Measurements from ENCODE around the gene RALGDS. TPM values are rescaled to one million over a fixed set of nuclear protein-coding genes. Genes with fewer than 3 reads are reported as not detected.

RALGDS gene
- total RNA-seq, 1 experiment from 2014 or later = 36.1 TPM

DNA sequence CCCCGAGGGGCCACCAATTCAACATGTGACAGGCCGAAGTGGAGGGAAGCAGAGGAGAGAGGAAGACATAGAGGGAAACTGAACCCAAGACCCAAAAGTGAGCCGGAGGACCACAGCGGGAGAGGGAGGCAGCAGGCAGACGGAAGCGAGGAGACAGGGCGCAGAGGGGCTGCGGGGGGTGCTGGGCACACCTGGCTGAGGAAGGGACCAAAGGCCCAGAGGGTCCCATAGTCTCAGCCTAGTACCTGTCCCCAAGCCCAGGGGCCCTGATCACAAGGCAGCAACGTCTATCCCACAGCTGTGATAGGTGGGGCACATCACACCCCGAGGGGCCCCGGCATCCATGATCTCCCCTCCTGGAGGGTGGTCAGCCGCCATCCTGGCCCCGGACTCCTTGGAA is 7.1 kb upstream of the RALGDS start:
- no TSS peak for BruUV-seq (replicated peaks)

More for the DNA sequence above, 7.1 kb upstream of the RALGDS start:
- no peaks in the 10 kb centered on the region for H4K20me1 ChIP-seq (ENCODE audit: insufficient read depth)
- TF ChIP-seq SRF (IDR thresholded peaks at IDR 0.05; ENCODE audit: low read depth) (no peak), JUND (IDR thresholded peaks at IDR 0.05) (no peak), FOSL1 (IDR thresholded peaks at IDR 0.05; ENCODE audit: low read depth) (no peak), ELF1 (IDR thresholded peaks at IDR 0.05; ENCODE audit: borderline replicate concordance, low read depth) (no peak), CBX3 (IDR thresholded peaks at IDR 0.05; ENCODE audit: low read depth) (no peak), YY1 (IDR thresholded peaks at IDR 0.05; ENCODE audit: extremely low read depth, insufficient replicate concordance, low read depth, low read length) (no peak), ZNF274 (IDR thresholded peaks at IDR 0.05; ENCODE audit: low read depth, low read length) (no peak), EZH2 (IDR thresholded peaks at IDR 0.05) (no peak), EZH2phosphoT487 (IDR thresholded peaks at IDR 0.05; ENCODE audit: borderline replicate concordance) (no peak), RAD21 (IDR thresholded peaks at IDR 0.05; ENCODE audit: low read depth) (no peak), POLR2AphosphoS5 (IDR thresholded peaks at IDR 0.05; ENCODE audit: low read depth, low read length) (no peak), TCF7L2 (IDR thresholded peaks at IDR 0.05; ENCODE audit: borderline replicate concordance, extremely low read depth, insufficient read depth, insufficient read length) (no peak), SIN3A (IDR thresholded peaks at IDR 0.05; ENCODE audit: low read depth) (no peak), POLR2A (IDR thresholded peaks at IDR 0.05; ENCODE audit: borderline replicate concordance, extremely low read depth, insufficient read depth, insufficient read length) (no peak)
- TF ChIP-seq, protein P1, sequence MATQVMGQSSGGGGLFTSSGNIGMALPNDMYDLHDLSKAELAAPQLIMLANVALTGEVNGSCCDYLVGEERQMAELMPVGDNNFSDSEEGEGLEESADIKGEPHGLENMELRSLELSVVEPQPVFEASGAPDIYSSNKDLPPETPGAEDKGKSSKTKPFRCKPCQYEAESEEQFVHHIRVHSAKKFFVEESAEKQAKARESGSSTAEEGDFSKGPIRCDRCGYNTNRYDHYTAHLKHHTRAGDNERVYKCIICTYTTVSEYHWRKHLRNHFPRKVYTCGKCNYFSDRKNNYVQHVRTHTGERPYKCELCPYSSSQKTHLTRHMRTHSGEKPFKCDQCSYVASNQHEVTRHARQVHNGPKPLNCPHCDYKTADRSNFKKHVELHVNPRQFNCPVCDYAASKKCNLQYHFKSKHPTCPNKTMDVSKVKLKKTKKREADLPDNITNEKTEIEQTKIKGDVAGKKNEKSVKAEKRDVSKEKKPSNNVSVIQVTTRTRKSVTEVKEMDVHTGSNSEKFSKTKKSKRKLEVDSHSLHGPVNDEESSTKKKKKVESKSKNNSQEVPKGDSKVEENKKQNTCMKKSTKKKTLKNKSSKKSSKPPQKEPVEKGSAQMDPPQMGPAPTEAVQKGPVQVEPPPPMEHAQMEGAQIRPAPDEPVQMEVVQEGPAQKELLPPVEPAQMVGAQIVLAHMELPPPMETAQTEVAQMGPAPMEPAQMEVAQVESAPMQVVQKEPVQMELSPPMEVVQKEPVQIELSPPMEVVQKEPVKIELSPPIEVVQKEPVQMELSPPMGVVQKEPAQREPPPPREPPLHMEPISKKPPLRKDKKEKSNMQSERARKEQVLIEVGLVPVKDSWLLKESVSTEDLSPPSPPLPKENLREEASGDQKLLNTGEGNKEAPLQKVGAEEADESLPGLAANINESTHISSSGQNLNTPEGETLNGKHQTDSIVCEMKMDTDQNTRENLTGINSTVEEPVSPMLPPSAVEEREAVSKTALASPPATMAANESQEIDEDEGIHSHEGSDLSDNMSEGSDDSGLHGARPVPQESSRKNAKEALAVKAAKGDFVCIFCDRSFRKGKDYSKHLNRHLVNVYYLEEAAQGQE (IDR thresholded peaks at IDR 0.05; ENCODE audit: low read depth) = no peak
- TF ChIP-seq, protein P2, sequence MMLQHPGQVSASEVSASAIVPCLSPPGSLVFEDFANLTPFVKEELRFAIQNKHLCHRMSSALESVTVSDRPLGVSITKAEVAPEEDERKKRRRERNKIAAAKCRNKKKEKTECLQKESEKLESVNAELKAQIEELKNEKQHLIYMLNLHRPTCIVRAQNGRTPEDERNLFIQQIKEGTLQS (IDR thresholded peaks at IDR 0.05) = no peak
- TF ChIP-seq, protein P3, sequence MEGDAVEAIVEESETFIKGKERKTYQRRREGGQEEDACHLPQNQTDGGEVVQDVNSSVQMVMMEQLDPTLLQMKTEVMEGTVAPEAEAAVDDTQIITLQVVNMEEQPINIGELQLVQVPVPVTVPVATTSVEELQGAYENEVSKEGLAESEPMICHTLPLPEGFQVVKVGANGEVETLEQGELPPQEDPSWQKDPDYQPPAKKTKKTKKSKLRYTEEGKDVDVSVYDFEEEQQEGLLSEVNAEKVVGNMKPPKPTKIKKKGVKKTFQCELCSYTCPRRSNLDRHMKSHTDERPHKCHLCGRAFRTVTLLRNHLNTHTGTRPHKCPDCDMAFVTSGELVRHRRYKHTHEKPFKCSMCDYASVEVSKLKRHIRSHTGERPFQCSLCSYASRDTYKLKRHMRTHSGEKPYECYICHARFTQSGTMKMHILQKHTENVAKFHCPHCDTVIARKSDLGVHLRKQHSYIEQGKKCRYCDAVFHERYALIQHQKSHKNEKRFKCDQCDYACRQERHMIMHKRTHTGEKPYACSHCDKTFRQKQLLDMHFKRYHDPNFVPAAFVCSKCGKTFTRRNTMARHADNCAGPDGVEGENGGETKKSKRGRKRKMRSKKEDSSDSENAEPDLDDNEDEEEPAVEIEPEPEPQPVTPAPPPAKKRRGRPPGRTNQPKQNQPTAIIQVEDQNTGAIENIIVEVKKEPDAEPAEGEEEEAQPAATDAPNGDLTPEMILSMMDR (IDR thresholded peaks at IDR 0.05 in 2 of 3, conservative IDR thresholded peaks at IDR 0.05 in 1 of 3; ENCODE audit: borderline replicate concordance in 1 of 3, insufficient read depth in 1 of 3, low read depth in 2 of 3, low read length in 2 of 3) = no peak
- no peaks in the 10 kb centered on the region for H3K9me3 ChIP-seq (ENCODE audit: control insufficient read depth in 1 of 2, insufficient read depth in 1 of 2, low read depth in 1 of 2, low read length in 2 of 2)
- H3K36me3 ChIP-seq (ENCODE audit: control insufficient read depth in 1 of 2, insufficient read depth in 2 of 2, low read length in 2 of 2) = no peaks in the 10 kb centered on the region
- H3K79me2 ChIP-seq (ENCODE audit: insufficient read depth, low read length) = peaks cover 29% of the 10 kb centered on the region
- ATAC-seq (no peak), DNase-seq (ENCODE audit: low read depth, low spot score) (no peak)
- POLR2A ChIA-PET = no interaction called here
- no peaks in the 10 kb centered on the region for H3K9me2 ChIP-seq (ENCODE audit: insufficient read depth)
- RAD21 ChIA-PET (ENCODE audit: low non-redundant PET in 1 of 2, low total read pairs in 2 of 2, uncharacterized antibody in 2 of 2, unreplicated experiment in 2 of 2) = no interaction called here
- peaks cover 16 to 52% of the 10 kb centered on the region in 2 experiments for H3K4me1 ChIP-seq (ENCODE audit: control insufficient read depth in 1 of 2, insufficient read depth in 2 of 2, low read length in 2 of 2)
- H3K4me2 ChIP-seq (ENCODE audit: low read length) = peak overlapping the region; percentile 45
- no peak overlapping the region for H3K4me3 ChIP-seq (replicated peaks in 1 of 2; ENCODE audit: low read depth in 1 of 2, low read length in 2 of 2)
- no peaks in the 10 kb centered on the region for H3K27me3 ChIP-seq (ENCODE audit: insufficient read depth, low read length)
- H3K9ac ChIP-seq (ENCODE audit: low read length) = no peak overlapping the region
- CTCF ChIA-PET = no interaction called here
- intact Hi-C loops (cut with micrococcal nuclease) = no loop called here
- no peak overlapping the region for H2AFZ ChIP-seq (ENCODE audit: low read depth, low read length, poor library complexity, severe bottlenecking)
- H3K27ac ChIP-seq (ENCODE audit: low read depth, low read length) = no peak overlapping the region
